Mononuclear cell (primary cell): ENCODE measurements around the gene CCDC12. TPM values are rescaled to one million over a fixed set of nuclear protein-coding genes. Genes with fewer than 3 reads are reported as not detected.

Experiments used
- H3K27me3 ChIP-seq: 2 replicates; pipeline ENCODE4 v1.6.0; 2011; ENCODE audit warnings: low read length, control low read depth; ENCODE audit not compliant: insufficient read depth
- H3K4me1 ChIP-seq: 2 replicates; pipeline ENCODE4 v1.5.1; 2011; ENCODE audit warnings: mild to moderate bottlenecking, low read length, control low read depth; ENCODE audit not compliant: insufficient read depth
- H3K4me3 ChIP-seq: 2 replicates; pipeline ENCODE4 v1.5.1; 2011; ENCODE audit warnings: mild to moderate bottlenecking, low read length, moderate library complexity
- H3K9me3 ChIP-seq: 2 replicates; pipeline ENCODE4 v1.5.1; 2011; ENCODE audit warnings: low read depth, mild to moderate bottlenecking, control low read depth, low read length
- total RNA-seq: library from RNA; depleted of rRNA; stranded (reverse); fragments of >200 nt; gene quantifications from one replicate; pipeline ENCODE4 v1.2.3, GENCODE V29; 2012

Gene CCDC12
- total RNA-seq, 1 donor = 45.2 TPM

DNA sequence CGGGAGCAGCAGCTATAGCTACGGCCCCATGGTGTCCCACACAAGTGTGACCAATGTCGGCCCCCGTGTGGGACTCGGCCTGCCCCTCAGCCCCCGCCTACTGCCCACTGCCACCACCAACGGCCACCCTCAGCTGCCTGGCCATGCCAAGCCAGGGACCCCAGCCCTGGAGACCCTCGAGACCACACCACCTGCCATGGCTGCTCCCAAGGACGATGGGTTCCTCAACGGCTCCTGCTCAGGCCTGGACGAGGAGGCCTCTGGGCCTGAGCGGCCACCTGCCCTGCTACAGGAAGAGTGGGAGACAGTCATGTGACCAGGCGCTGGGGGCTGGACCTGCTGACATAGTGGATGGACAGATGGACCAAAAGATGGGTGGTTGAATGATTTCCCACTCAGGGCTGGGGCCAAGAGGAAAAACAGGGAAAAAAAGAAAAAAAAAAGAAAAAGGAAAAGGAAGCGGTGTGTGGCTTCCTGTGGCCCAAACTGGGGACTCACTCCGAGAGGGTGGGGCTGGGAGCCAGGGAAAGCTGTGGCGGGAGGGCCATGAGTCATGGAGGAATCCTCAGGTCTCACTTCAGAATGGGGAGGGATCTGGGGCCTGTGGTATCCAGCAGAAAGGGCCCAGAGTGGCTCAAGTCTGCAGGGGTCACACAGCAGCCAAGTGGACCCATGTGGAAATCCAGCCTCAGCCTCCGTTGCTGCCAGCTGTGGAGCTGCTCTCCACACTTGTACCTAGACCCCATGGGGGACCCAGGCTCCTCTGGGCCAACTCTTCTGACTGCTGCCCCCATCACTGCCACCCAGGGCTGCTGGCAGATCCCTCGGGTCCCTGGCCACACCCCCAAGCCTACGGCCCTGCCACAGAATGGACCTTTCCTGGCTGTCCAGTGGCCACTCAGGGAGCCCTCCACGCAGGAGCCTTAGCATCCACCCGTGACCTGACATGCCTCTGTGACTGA, 72.9 kb downstream of the CCDC12 start:
- Histone ChIP-seq H3K27me3 (no peaks in the 10 kb centered on the region), H3K9me3 (no peaks in the 10 kb centered on the region), H3K4me1 (no peaks in the 10 kb centered on the region), H3K4me3 (no peak overlapping the region)

DNA sequence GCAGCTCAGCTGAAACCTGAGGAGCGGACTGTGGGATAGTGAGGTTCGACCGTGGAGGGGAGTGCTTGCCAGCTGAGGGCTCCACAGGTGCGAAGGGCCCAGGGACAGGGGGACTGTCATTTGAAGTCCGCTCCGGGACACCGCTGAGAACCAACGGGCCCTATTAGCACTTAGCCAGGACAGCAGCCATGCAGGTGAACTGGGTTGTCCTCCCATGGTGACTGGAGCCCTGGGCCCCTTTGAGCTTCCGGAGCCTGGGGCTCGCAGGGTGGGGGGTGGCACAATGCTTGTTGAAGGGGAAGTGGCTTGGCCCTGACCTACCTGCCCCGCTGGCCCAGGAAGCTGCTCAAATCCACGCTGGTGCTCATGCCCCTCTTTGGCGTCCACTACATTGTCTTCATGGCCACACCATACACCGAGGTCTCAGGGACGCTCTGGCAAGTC, 74.3 kb downstream of the CCDC12 start:
- no peak overlapping the region for H3K4me3 ChIP-seq
- no peaks in the 10 kb centered on the region for H3K9me3 ChIP-seq
- no peaks in the 10 kb centered on the region for H3K27me3 ChIP-seq
- H3K4me1 ChIP-seq = no peaks in the 10 kb centered on the region

- H3K9me3 ChIP-seq = no peaks in the 10 kb centered on the region
- no peak overlapping the region for H3K4me3 ChIP-seq
- H3K27me3 ChIP-seq = no peaks in the 10 kb centered on the region
- H3K4me1 ChIP-seq = no peaks in the 10 kb centered on the region
Observed at GRCh38 chr3:46901591-46902187, 74.9 kb downstream of the CCDC12 start.

GRCh38 chr3:46901061-46901460, 75.5 kb downstream of the CCDC12 start:
- H3K4me3 ChIP-seq = no peak overlapping the region
- no peaks in the 10 kb centered on the region for H3K27me3 ChIP-seq
- no peaks in the 10 kb centered on the region for H3K4me1 ChIP-seq
- H3K9me3 ChIP-seq = no peaks in the 10 kb centered on the region

DNA sequence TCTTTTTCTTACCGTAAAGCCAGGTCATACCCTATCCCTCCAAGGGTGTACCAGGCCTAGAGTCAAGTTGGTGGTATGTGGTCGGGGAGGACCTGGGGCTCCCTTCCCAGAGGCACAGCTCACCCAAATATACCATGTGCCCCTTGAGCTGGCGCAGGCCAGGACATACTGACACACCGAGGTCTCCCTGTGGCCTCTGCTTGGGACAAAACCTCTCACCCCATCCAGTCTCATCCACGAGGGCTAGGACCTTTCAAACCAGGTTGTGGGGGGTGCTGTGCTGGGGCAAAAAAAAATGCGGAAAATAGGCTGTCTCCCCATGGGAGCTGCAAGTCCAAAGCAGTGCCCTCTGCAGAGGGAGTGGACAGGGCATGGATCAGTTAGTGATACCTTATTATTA, 76.2 kb downstream of the CCDC12 start:
- no peaks in the 10 kb centered on the region for H3K27me3 ChIP-seq
- H3K4me1 ChIP-seq = no peaks in the 10 kb centered on the region
- H3K4me3 ChIP-seq = no peak overlapping the region
- no peaks in the 10 kb centered on the region for H3K9me3 ChIP-seq

DNA sequence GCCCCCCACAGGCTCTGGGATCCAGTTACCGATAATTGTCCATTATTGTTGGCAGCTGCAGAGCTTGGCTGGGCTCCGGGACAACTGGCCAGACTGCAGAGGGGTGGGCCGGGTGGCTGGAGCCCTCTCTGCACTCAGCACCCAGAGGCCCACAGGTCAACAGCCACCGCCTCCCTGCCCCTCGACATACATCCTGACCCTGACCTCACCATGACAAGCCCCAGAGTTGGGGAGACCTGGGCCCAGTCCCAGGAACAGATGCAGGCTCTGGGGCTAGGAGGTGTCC, 76.6 kb downstream of the CCDC12 start:
- Histone ChIP-seq H3K4me3 (no peak overlapping the region), H3K9me3 (no peaks in the 10 kb centered on the region), H3K27me3 (no peaks in the 10 kb centered on the region), H3K4me1 (no peaks in the 10 kb centered on the region)

DNA sequence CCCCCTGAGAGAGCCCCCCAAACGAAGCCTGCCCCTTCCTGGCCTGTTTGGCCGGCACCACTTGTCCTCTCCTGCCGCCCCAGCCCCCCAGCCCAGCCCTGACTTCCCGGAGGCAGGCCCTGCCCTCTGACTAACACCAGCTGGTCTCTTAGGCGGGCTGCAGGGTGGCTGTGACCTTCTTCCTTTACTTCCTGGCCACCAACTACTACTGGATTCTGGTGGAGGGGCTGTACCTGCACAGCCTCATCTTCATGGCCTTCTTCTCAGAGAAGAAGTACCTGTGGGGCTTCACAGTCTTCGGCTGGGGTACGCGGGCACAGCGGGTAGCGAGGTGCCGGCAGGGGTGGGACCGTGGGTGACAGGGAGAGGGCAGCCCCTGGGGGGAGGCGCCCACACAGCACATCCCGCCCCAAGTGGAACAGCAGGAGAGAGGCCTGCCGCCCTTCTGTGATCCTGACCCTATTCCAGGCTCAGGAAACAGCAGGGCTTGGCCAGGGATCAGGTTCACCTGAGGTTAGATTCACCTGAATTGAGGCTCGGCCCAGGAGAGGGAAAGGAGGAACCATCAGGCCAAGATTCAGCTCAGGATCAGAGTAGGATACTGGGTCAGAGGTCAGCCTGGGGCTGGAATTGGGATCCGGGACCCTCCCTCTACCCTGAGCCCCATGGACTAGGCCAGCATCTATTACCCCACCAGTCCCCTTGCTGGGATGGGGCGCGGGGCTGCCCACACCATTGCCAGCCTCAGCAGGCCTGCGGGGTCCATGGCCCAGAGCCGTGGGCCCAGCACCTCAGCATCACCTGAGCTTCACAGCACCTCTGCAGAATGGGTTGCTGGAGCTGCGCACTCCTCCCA, 77.2 kb downstream of the CCDC12 start:
- Histone ChIP-seq H3K4me1 (no peaks in the 10 kb centered on the region), H3K9me3 (no peaks in the 10 kb centered on the region), H3K4me3 (no peak overlapping the region), H3K27me3 (no peaks in the 10 kb centered on the region)

DNA sequence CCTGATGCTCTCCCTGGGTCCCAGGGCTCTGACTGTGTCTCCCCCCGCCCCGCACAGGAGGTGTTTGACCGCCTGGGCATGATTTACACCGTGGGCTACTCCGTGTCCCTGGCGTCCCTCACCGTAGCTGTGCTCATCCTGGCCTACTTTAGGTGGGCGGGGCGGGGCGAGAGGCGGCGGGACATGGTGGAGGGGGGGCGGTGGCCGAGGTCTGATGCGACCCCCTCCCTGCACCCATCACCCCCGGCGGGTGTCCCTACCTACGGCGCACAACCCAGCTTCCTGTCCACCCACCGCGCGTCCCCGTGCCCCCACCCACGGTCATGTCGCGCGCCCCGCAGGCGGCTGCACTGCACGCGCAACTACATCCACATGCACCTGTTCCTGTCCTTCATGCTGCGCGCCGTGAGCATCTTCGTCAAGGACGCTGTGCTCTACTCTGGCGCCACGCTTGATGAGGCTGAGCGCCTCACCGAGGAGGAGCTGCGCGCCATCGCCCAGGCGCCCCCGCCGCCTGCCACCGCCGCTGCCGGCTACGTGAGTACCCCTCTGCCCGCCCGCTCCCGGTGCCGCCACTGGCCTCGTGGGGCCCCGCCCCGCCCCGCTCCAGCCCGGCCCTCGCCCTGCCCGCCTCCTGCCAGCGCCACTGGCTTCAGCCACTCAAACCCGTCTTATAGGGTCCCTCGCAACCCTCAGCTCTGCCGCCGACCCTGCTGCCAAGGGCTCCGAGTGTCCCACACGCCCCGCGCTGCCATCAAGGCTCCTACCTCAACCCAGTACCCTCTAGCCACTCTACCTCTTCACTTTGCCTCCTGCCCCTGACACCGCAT, 78.0 kb downstream of the CCDC12 start:
- Histone ChIP-seq H3K4me3 (no peak overlapping the region), H3K4me1 (no peaks in the 10 kb centered on the region), H3K27me3 (no peaks in the 10 kb centered on the region), H3K9me3 (no peaks in the 10 kb centered on the region)

- Histone ChIP-seq H3K4me3 (no peak overlapping the region), H3K4me1 (peaks cover under 1% of the 10 kb centered on the region), H3K27me3 (peaks cover 6% of the 10 kb centered on the region), H3K9me3 (no peaks in the 10 kb centered on the region)
Observed at GRCh38 chr3:46897829-46898320, 78.7 kb downstream of the CCDC12 start.

- peaks cover 8% of the 10 kb centered on the region for H3K27me3 ChIP-seq
- H3K9me3 ChIP-seq = no peaks in the 10 kb centered on the region
- H3K4me3 ChIP-seq = no peak overlapping the region
- H3K4me1 ChIP-seq = peaks cover 9% of the 10 kb centered on the region
Observed at GRCh38 chr3:46897031-46897430, 79.5 kb downstream of the CCDC12 start.

DNA sequence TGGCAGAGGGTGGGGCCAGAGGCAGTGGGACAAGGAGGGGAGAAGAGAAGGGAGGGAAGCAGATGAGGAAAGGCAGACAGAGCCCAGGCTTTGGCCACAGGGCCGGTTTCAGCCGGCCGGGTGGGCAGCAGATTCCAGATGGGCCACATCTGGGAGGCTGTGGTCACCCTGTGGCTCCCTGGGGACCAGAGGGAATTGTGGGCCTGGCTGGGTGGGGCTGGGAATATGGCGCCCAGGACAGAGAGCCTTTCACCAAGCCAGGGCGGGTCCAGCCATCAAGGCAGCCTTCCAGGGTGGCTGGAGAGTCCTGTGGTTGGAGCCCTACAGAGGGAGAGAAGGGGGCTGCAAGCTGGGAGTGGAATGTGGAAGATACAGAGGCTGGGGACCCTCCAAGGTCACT, 80.2 kb downstream of the CCDC12 start:
- Histone ChIP-seq H3K4me1 (peaks cover 14% of the 10 kb centered on the region), H3K27me3 (peaks cover 15% of the 10 kb centered on the region), H3K9me3 (no peaks in the 10 kb centered on the region), H3K4me3 (no peak overlapping the region)

GRCh38 chr3:46895761-46896160, 80.8 kb downstream of the CCDC12 start:
- Histone ChIP-seq H3K27me3 (peaks cover 21% of the 10 kb centered on the region), H3K4me3 (no peak overlapping the region), H3K9me3 (no peaks in the 10 kb centered on the region), H3K4me1 (peaks cover 14% of the 10 kb centered on the region)

GRCh38 chr3:46895204-46895660, 81.3 kb downstream of the CCDC12 start:
- no peak overlapping the region for H3K4me3 ChIP-seq
- H3K4me1 ChIP-seq = peaks cover 14% of the 10 kb centered on the region
- peaks cover 21% of the 10 kb centered on the region for H3K27me3 ChIP-seq
- no peaks in the 10 kb centered on the region for H3K9me3 ChIP-seq

DNA sequence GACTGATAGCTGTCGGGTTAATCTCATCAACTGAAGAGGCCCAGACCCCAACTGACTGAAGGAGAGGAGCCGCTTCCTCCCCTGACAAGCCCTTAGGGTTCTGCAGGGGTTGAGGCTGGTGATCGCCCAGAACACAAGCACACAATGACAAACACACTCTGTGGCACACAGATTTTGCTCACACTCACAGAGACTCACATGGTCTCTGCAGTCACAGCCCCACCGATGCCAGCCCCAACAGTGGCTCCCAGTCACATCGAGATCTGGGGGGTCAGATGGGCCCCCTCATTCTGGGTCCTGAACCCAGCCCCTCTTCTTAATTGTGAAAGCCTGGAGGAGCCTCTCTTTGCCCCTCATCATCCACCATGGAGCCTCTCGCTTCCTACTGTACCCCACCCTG, 82.3 kb downstream of the CCDC12 start:
- Histone ChIP-seq H3K27me3 (peaks cover 21% of the 10 kb centered on the region), H3K9me3 (no peaks in the 10 kb centered on the region)

More for the DNA sequence above, 82.3 kb downstream of the CCDC12 start:
- H3K4me1 ChIP-seq = peaks cover 14% of the 10 kb centered on the region
- H3K4me3 ChIP-seq = no peak overlapping the region
